GM23248 (cell line): ENCODE measurements around the gene IL32. TPM values are rescaled to one million over a fixed set of nuclear protein-coding genes. Genes with fewer than 3 reads are reported as not detected.
"Not testable (repeated sequence)": the region's sequence is repeated elsewhere in the genome, so short reads cannot be mapped to it uniquely, and the experiment has no call there.

Experiments used
- DNase-seq: peaks from one replicate; pipeline ENCODE4 v3.0.0-alpha.2; 2015
- H2AFZ ChIP-seq: fragments of 200-600 bp; sonication (generic); 2 replicates; pipeline ENCODE4 v1.6.1; 2016; ENCODE audit warnings: antibody characterized with exemption
- H3F3A ChIP-seq: fragments of 200-600 bp; sonication (generic); 2 replicates; pipeline ENCODE4 v1.6.1; 2016; ENCODE audit warnings: mild to moderate bottlenecking, antibody characterized with exemption, mixed run types; ENCODE audit not compliant: insufficient read depth
- H3K27ac ChIP-seq: fragments of 200-600 bp; sonication (generic); 2 replicates; pipeline ENCODE4 v1.5.1; 2016; ENCODE audit warnings: mild to moderate bottlenecking
- H3K27me3 ChIP-seq: fragments of 200-600 bp; sonication (generic); replicated peaks from 2 replicates; pipeline ENCODE4 v1.6.1; 2016; ENCODE audit warnings: mild to moderate bottlenecking; ENCODE audit not compliant: insufficient read depth
- H3K36me3 ChIP-seq: fragments of 200-600 bp; sonication (generic); 2 replicates; pipeline ENCODE4 v1.6.1; 2016; ENCODE audit warnings: low read depth, mild to moderate bottlenecking
- H3K4me1 ChIP-seq: fragments of 200-600 bp; sonication (generic); 2 replicates; pipeline ENCODE4 v1.6.1; 2016; ENCODE audit warnings: mild to moderate bottlenecking; ENCODE audit not compliant: insufficient read depth
- H3K4me2 ChIP-seq: fragments of 200-600 bp; sonication (generic); one replicate; pipeline ENCODE4 v1.6.1; 2016; ENCODE audit warnings: mild to moderate bottlenecking; ENCODE audit not compliant: unreplicated experiment
- H3K4me3 ChIP-seq: fragments of 200-600 bp; sonication (generic); 2 replicates; pipeline ENCODE4 v1.5.1; 2016; ENCODE audit warnings: mild to moderate bottlenecking
- H3K79me2 ChIP-seq: fragments of 200-600 bp; sonication (generic); 2 replicates; pipeline ENCODE4 v1.6.1; 2016; ENCODE audit warnings: mild to moderate bottlenecking; ENCODE audit not compliant: insufficient read depth
- H3K9ac ChIP-seq: fragments of 200-600 bp; sonication (generic); 2 replicates; pipeline ENCODE4 v1.6.1; 2016; ENCODE audit warnings: mild to moderate bottlenecking
- H3K9me2 ChIP-seq: fragments of 200-600 bp; sonication (generic); 2 replicates; pipeline ENCODE4 v1.6.1; 2016; ENCODE audit warnings: mixed run types, mild to moderate bottlenecking, moderate library complexity; ENCODE audit not compliant: insufficient read depth
- H3K9me3 ChIP-seq: fragments of 200-600 bp; sonication (generic); one replicate; pipeline ENCODE4 v1.6.1; 2017; ENCODE audit warnings: low read depth
- H4K20me1 ChIP-seq: fragments of 200-600 bp; sonication (generic); 2 replicates; pipeline ENCODE4 v1.6.0; 2016; ENCODE audit not compliant: insufficient read depth
- EZH2 ChIP-seq: fragments of 200-600 bp; sonication (generic); IDR thresholded peaks from 2 replicates; pipeline ENCODE4 v1.6.1; 2018; ENCODE audit warnings: antibody characterized with exemption, mild to moderate bottlenecking; ENCODE audit not compliant: insufficient read depth, poor library complexity, severe bottlenecking
- EZH2phosphoT487 ChIP-seq: fragments of 200-600 bp; sonication (generic); IDR thresholded peaks from 2 replicates; pipeline ENCODE4 v1.6.1; 2018; ENCODE audit warnings: antibody characterized with exemption, moderate library complexity, mild to moderate bottlenecking, low read depth; ENCODE audit not compliant: insufficient read depth
- WGBS, 2 experiments: methylation state at CpG; one replicate each; pipeline ENCODE4 v1.1.6; 2015 to 2017; ENCODE audit warnings: low lambda C conversion rate in 2 of 2, low coverage in 1 of 2; ENCODE audit errors: missing lambda C conversion rate in 2 of 2; 5-methylcytosine and 5-hydroxymethylcytosine counted together
- in situ Hi-C: fragments of 300-500 bp; cut with MboI; formaldehyde crosslinking; loops from 2 replicates; pipeline ENCODE4 v1.15.0; 2020
- polyA plus RNA-seq: library from polyadenylated mRNA; unstranded; fragments of >200 nt; fragmentation: Nextera tagmentation; extraction: Ambion mirVana; gene quantifications from 2 replicates; pipeline ENCODE4 v1.2.1, GENCODE V29; 2016
- total RNA-seq: library from RNA; depleted of rRNA; stranded (reverse); fragments of >200 nt; shearing (Covaris generic); gene quantifications from 2 replicates; pipeline ENCODE4 v1.2.3, GENCODE V29; 2014

IL32 gene
- total and polyA plus RNA-seq, 2 experiments from 2014 or later = 0.76 to 1.0 TPM

DNA sequence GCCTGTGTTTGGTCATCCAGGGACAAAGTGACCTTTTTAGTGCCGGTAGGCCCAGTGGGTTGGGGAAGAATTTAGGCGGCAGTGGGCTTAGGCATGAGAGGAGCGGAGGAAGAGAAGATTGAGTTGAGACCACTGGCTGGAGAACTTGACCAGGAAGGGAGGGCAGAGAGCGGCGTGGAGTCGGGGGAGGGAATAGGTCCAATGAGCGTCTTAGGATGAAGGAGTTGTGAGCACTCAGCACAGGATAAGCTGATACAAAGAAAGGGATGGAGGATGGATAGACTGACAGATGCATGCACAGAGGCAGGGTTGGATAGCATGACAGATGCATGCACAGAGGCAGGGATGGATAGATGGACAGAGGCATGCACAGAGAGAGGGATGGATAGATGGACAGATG is 8.0 kb downstream of the IL32 start:
- no peak overlapping the region for H3K9ac ChIP-seq
- DNase-seq = no peak
- in situ Hi-C loops = no loop called here
- no peak overlapping the region for H3K4me2 ChIP-seq
- H3K4me3 ChIP-seq = no peak overlapping the region
- H3K9me2 ChIP-seq = no peaks in the 10 kb centered on the region
- peaks cover 24% of the 10 kb centered on the region for H3K27me3 ChIP-seq
- H3K27ac ChIP-seq = no peak overlapping the region
- no peaks in the 10 kb centered on the region for H3K79me2 ChIP-seq
- 83 to 85% methylated on average over 7 of the region's 7 CpGs for WGBS, 2 experiments
- no peaks in the 10 kb centered on the region for H3K4me1 ChIP-seq
- H2AFZ ChIP-seq = no peak overlapping the region
- H4K20me1 ChIP-seq = no peaks in the 10 kb centered on the region
- no peaks in the 10 kb centered on the region for H3K36me3 ChIP-seq
- H3F3A ChIP-seq = no peaks in the 10 kb centered on the region
- TF ChIP-seq EZH2phosphoT487 (no peak), EZH2 (no peak)
- no peaks in the 10 kb centered on the region for H3K9me3 ChIP-seq

- Histone ChIP-seq H3K9ac (no peak overlapping the region), H3K4me3 (no peak overlapping the region), H3K9me2 (no peaks in the 10 kb centered on the region), H3K27me3 (peaks cover 38% of the 10 kb centered on the region), H3K4me1 (no peaks in the 10 kb centered on the region), H2AFZ (no peak overlapping the region), H3K9me3 (no peaks in the 10 kb centered on the region), H4K20me1 (no peaks in the 10 kb centered on the region), H3F3A (no peaks in the 10 kb centered on the region), H3K36me3 (no peaks in the 10 kb centered on the region), H3K79me2 (no peaks in the 10 kb centered on the region), H3K4me2 (no peak overlapping the region), H3K27ac (no peak overlapping the region)
- DNase-seq = no peak
- 34 to 47% methylated on average over 8 to 9 of the region's 9 CpGs for whole genome bisulfite sequencing, 2 experiments
- in situ Hi-C loops = no loop called here
- TF ChIP-seq EZH2 = no peak
- no peak for TF ChIP-seq EZH2phosphoT487
Measured at GRCh38 chr16:3074860-3075522, 9.6 kb downstream of the IL32 start.

- H3K36me3 ChIP-seq = no peaks in the 10 kb centered on the region
- in situ Hi-C loops = no loop called here
- H3K27me3 ChIP-seq = peaks cover 38% of the 10 kb centered on the region
- H3K4me1 ChIP-seq = no peaks in the 10 kb centered on the region
- no peak overlapping the region for H3K4me2 ChIP-seq
- no peaks in the 10 kb centered on the region for H3F3A ChIP-seq
- TF ChIP-seq EZH2 = no peak
- no peak for TF ChIP-seq EZH2phosphoT487
- 20 to 22% methylated on average over 10 of the region's 10 CpGs for WGBS, 2 experiments
- H3K27ac ChIP-seq = no peak overlapping the region
- no peaks in the 10 kb centered on the region for H4K20me1 ChIP-seq
- H3K9ac ChIP-seq = no peak overlapping the region
- H3K9me2 ChIP-seq = no peaks in the 10 kb centered on the region
- no peak for DNase-seq
- H3K79me2 ChIP-seq = no peaks in the 10 kb centered on the region
- H3K9me3 ChIP-seq = no peaks in the 10 kb centered on the region
- no peak overlapping the region for H2AFZ ChIP-seq
- H3K4me3 ChIP-seq = no peak overlapping the region
Measured at GRCh38 chr16:3075523-3075915, 10.1 kb downstream of the IL32 start.

DNA sequence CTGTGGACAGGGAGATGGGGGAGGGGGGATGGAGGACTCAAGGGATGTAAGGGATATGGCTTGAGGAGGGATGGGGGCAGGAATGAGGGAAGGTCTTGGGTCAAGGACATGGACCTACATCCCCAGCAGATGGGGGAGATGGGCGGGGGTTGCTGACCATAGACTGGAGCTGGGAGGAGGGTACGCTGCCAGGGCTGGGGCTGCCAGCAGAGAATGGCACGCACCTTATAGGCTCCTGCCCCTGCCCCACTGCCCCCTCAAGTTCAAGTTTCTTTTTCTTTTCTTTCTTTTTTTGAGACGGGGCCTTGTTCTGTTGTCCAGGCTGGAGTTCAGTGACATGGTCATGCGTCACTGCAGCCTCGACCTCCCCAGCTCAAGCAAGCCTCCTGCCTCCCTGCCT is 10.5 kb downstream of the IL32 start:
- H3K4me2 ChIP-seq, H3K36me3 ChIP-seq, H3K4me1 ChIP-seq, H3K79me2 ChIP-seq, H3K9ac ChIP-seq, H4K20me1 ChIP-seq, H3K9me2 ChIP-seq, H3F3A ChIP-seq, H2AFZ ChIP-seq, DNase-seq, H3K4me3 ChIP-seq, H3K27ac ChIP-seq, in situ Hi-C loops, H3K9me3 ChIP-seq: not testable (repeated sequence)
- peaks cover 37% of the 10 kb centered on the region for H3K27me3 ChIP-seq
- 71 to 73% methylated on average over 3 to 6 of the region's 6 CpGs for WGBS, 2 experiments

DNA sequence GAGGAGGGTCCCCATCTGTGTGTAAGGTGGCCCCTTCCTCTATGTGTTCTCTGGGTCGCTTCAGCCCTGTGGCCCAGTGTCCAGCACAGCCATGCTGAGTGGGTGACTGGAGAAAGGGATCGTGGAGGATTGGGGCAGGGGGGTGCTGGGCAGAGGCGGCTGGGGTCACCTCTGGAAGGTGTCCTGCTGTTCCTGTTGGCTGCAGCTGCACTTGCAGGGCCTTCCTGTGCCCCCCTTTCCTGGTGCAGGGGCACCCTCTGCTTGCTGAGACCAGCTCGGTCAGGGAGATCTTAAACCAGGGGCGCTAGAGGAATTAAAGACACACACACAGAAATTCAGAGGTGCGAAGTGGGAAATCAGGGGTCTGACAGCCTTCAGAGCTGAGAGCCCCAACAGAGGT is 11.1 kb downstream of the IL32 start:
- Histone ChIP-seq H3K9ac (no peak overlapping the region), H3K27me3 (peaks cover 32% of the 10 kb centered on the region), H3K9me3 (no peaks in the 10 kb centered on the region), H3K4me1 (no peaks in the 10 kb centered on the region), H4K20me1 (no peaks in the 10 kb centered on the region), H3K4me3 (no peak overlapping the region), H3K4me2 (no peak overlapping the region), H3K9me2 (no peaks in the 10 kb centered on the region), H3K79me2 (no peaks in the 10 kb centered on the region), H3K36me3 (no peaks in the 10 kb centered on the region), H3K27ac (no peak overlapping the region), H2AFZ (no peak overlapping the region), H3F3A (no peaks in the 10 kb centered on the region)
- no peak for TF ChIP-seq EZH2
- no peak for TF ChIP-seq EZH2phosphoT487
- DNase-seq = no peak
- in situ Hi-C loops = no loop called here
- WGBS, 2 experiments = 41 to 43% methylated on average over 6 of the region's 6 CpGs
